Muscle layer of colon (tissue), 2 donors: ENCODE measurements around the gene COL25A1.

Source experiments
- H3K27ac ChIP-seq: one replicate; pipeline ENCODE4 v1.7.0; 2013; ENCODE audit warnings: low read depth, mild to moderate bottlenecking, low read length, moderate library complexity
- H3K27me3 ChIP-seq, 2 donors: one replicate each; pipeline ENCODE4 v1.7.0; 2013; ENCODE audit warnings: low read length in 2 of 2, mild to moderate bottlenecking in 2 of 2; ENCODE audit not compliant: insufficient read depth in 2 of 2, control insufficient read depth in 1 of 2
- H3K36me3 ChIP-seq: one replicate; pipeline ENCODE4 v1.7.0; 2013; ENCODE audit warnings: mild to moderate bottlenecking, low read length; ENCODE audit not compliant: insufficient read depth
- H3K4me1 ChIP-seq: one replicate; pipeline ENCODE4 v1.7.0; 2013; ENCODE audit warnings: mild to moderate bottlenecking, low read length; ENCODE audit not compliant: insufficient read depth
- H3K4me3 ChIP-seq, 2 donors: one replicate each; pipeline ENCODE4 v1.7.0; 2013; ENCODE audit warnings: low read length in 2 of 2, low read depth in 1 of 2, mild to moderate bottlenecking in 1 of 2, moderate library complexity in 1 of 2
- H3K9ac ChIP-seq: one replicate; pipeline ENCODE4 v1.7.0; 2013; ENCODE audit warnings: low read length
- H3K9me3 ChIP-seq: one replicate; pipeline ENCODE4 v1.7.0; 2013; ENCODE audit warnings: mild to moderate bottlenecking, low read length
- donor health status: abdominal sarcoma.
- donor health status: Adenocarcinoma of cecum.

COL25A1 gene

DNA sequence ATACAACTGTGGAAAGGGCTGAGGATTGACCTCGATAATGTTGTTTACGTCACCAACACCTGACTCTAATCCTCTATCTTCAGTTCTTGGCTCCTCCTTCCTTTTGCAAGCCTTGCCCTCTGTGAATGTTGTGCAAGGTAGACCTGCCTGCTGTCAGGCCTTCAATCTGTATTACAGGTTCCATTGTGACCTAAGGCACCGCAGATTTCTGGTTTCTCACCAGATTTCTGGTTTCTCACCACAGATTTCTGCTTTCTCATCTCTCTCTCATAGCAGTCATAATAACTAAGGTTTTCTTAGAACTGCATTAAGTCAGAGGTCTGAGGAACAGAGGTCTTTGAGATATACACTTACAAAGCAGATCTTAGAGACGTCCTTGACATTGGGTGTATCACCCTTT is 488.1 kb downstream of the COL25A1 start:
- no peak overlapping the region for H3K4me3 ChIP-seq
- no peak overlapping the region for H3K9ac ChIP-seq
- H3K27me3 ChIP-seq = no peaks in the 10 kb centered on the region
- no peaks in the 10 kb centered on the region for H3K9me3 ChIP-seq
- no peak overlapping the region for H3K27ac ChIP-seq
- H3K4me1 ChIP-seq = no peaks in the 10 kb centered on the region
- no peaks in the 10 kb centered on the region for H3K36me3 ChIP-seq

DNA sequence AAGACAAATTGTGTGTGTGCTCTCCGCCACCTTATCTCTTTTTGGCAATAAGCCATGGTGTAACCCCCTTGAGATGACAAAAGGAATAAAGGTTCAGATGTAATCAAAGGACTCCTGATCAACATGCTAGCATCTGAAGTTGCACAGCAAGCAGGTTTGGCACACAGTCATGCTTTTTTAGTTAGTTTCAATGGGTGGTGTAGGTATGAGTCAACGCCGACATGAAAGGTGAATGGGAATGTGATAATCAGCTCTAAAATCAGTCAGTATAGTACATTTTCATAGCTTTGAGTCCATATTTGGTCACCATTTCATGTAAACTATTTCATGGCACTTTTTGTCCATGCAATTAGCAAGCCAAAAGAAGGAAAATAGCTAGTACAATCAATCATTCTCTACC is 489.2 kb downstream of the COL25A1 start:
- no peak overlapping the region for H3K4me3 ChIP-seq
- no peaks in the 10 kb centered on the region for H3K36me3 ChIP-seq
- no peaks in the 10 kb centered on the region for H3K27me3 ChIP-seq
- no peak overlapping the region for H3K27ac ChIP-seq
- no peak overlapping the region for H3K9ac ChIP-seq
- H3K9me3 ChIP-seq = no peaks in the 10 kb centered on the region
- H3K4me1 ChIP-seq = no peaks in the 10 kb centered on the region

DNA sequence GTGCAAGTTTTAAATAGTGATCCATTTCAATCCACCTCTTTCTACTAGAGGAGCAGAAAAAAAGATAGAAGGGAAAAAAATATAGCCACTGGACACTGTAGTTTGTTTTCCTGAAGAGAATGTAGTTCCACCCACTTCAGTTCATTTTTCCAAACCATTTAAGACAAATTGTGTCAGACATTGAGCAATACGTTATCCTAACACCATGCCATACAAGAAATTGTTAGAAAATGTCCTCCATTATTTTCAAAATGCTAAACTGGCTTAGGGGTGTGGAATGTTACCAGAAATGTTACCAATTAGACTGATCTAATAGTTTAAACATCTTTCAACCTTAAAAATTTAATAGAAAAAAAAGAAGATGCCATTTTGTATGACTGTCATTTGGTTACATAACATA is 491.0 kb downstream of the COL25A1 start:
- Histone ChIP-seq H3K36me3 (no peaks in the 10 kb centered on the region), H3K9ac (no peak overlapping the region), H3K4me3 (no peak overlapping the region), H3K4me1 (no peaks in the 10 kb centered on the region), H3K27ac (no peak overlapping the region), H3K9me3 (no peaks in the 10 kb centered on the region), H3K27me3 (no peaks in the 10 kb centered on the region)

DNA sequence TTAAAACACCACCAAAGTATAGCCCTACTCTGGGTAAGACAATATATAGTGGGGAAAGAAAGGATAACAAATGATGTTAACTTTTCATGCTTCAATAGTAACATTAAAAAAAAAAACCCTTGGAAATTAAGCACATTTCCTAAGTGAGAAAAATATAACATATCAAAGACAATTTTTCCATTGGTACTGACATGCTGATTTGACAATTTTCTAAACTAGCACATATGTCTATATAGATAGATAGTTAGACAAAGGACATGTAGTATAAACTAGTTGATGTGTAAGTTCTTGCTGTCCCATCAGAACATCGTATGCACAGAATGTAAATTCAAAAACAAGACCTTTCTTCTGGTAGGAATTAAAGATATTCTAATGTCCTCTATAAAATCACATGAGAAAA is 492.4 kb downstream of the COL25A1 start:
- Histone ChIP-seq H3K4me1 (no peaks in the 10 kb centered on the region), H3K36me3 (no peaks in the 10 kb centered on the region), H3K27me3 (no peaks in the 10 kb centered on the region), H3K9ac (no peak overlapping the region), H3K9me3 (no peaks in the 10 kb centered on the region), H3K4me3 (no peak overlapping the region), H3K27ac (no peak overlapping the region)

DNA sequence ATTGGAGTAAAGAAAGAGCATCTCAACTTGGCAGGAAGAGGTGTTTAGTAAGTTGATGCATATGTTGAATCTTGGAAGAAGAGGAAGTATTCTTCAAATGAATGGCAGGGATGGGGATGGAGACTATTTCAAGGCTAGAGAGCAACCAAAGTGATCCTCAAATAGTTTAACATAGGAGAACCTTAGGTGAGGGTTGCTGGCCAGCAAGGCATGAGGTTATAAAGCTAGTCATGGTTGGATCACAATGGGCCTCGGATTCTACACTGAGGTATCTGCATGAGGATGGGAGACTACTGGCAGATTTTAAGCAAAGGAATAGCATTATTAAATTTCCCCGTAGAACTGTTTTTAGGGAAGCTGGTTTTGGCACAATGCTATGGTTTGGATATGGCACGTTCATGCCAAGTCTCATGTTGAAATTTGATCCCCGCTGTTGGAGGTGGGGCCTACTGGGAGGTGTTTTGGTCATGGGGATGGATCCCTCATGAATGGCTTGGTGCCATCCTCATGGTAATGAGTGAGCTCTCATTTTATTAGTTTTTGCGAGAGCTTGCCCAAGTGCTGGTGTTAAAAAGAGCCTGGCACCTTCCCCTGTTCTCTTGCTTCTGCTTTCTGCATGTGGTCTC is 497.7 kb downstream of the COL25A1 start:
- H3K4me1 ChIP-seq = no peaks in the 10 kb centered on the region
- H3K27me3 ChIP-seq = no peaks in the 10 kb centered on the region
- H3K9me3 ChIP-seq = no peaks in the 10 kb centered on the region
- H3K4me3 ChIP-seq = no peak overlapping the region
- H3K9ac ChIP-seq = no peak overlapping the region
- no peak overlapping the region for H3K27ac ChIP-seq
- no peaks in the 10 kb centered on the region for H3K36me3 ChIP-seq

DNA sequence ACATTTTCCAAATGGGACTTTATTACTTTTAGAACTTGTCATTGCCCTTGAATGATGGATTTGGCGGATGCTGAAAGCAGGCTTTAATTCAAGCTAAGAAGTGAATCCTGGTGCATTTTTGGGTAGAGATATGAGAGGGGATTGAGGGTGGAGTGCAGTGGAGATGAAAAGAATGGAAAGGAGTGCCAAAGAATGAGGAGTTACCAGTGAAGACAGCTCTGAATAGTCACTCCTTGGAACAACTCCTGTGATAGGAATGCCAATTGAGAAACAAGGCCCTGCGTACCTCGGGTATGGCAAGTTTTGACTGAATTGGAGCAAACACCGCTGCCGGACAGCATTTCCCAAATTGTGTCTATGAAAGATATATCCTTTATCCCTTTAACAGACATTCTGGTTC is 503.2 kb downstream of the COL25A1 start:
- Histone ChIP-seq H3K27ac (no peak overlapping the region), H3K9ac (no peak overlapping the region), H3K9me3 (no peaks in the 10 kb centered on the region), H3K36me3 (no peaks in the 10 kb centered on the region), H3K27me3 (no peaks in the 10 kb centered on the region), H3K4me3 (no peak overlapping the region), H3K4me1 (peaks cover under 1% of the 10 kb centered on the region)

DNA sequence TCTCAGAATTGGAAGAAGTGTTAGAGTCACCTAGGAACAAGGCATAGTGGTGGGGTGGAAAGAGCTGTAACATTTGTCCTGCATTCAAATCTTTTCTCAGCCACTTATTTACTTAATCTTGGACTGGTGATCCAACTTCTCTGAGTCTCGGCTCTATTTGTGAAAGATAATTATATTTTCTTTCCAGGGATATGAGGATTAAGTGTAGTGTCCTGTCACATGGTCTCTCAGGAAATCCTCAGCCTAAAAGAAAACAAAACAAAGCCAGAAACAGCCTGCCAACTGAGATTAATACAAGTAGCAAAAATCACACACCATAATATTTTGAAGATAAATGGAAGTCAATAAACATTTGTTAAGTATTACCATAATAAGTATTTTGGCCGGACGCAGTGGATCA is 506.3 kb downstream of the COL25A1 start:
- no peaks in the 10 kb centered on the region for H3K9me3 ChIP-seq
- no peaks in the 10 kb centered on the region for H3K36me3 ChIP-seq
- H3K4me1 ChIP-seq = peaks cover 5% of the 10 kb centered on the region
- no peak overlapping the region for H3K4me3 ChIP-seq
- no peak overlapping the region for H3K27ac ChIP-seq
- no peaks in the 10 kb centered on the region for H3K27me3 ChIP-seq
- H3K9ac ChIP-seq = no peak overlapping the region

DNA sequence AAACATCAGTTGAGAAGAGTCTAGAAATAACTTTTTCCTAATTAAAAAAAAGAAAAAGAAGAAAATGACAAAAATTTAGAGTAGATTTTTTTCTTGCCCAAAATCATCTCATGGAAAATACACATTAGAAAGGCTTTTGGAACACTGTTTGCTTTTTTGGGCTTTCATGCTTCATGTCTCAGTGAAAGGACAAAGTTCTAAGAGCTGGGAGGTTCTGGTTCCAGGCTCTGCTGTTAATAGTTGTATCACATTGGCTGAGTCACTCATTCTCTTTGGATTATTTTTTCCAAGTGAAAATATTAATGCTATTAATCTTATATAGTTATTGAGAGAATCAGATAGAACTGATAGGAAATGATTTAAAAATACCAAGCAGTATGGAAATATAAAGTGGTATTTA is 506.7 kb downstream of the COL25A1 start:
- no peak overlapping the region for H3K9ac ChIP-seq
- no peaks in the 10 kb centered on the region for H3K36me3 ChIP-seq
- no peak overlapping the region for H3K27ac ChIP-seq
- peaks cover 5% of the 10 kb centered on the region for H3K4me1 ChIP-seq
- H3K9me3 ChIP-seq = no peaks in the 10 kb centered on the region
- no peaks in the 10 kb centered on the region for H3K27me3 ChIP-seq
- H3K4me3 ChIP-seq = no peak overlapping the region

DNA sequence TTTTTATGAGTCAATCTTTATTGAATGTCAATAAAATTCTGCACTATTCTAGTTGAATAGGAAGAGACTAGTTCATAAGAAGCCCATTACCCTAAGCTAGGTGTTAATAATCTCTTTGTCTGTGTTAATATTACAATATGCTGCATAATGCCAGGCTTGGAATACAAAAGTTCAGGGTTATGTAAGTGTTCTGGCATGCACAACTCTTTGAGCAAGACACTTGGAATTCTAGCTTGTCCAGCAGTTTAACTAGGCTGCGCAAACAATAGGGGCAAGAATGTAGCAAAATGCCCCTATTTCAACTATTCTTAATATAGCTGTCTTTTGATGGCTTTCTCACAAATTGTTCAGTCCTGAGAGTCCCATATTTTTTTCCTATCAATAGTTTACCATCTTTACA is 508.3 kb downstream of the COL25A1 start:
- Histone ChIP-seq H3K36me3 (no peaks in the 10 kb centered on the region), H3K27ac (no peak overlapping the region), H3K4me1 (peaks cover 5% of the 10 kb centered on the region), H3K9me3 (no peaks in the 10 kb centered on the region), H3K4me3 (no peak overlapping the region), H3K9ac (no peak overlapping the region), H3K27me3 (no peaks in the 10 kb centered on the region)

DNA sequence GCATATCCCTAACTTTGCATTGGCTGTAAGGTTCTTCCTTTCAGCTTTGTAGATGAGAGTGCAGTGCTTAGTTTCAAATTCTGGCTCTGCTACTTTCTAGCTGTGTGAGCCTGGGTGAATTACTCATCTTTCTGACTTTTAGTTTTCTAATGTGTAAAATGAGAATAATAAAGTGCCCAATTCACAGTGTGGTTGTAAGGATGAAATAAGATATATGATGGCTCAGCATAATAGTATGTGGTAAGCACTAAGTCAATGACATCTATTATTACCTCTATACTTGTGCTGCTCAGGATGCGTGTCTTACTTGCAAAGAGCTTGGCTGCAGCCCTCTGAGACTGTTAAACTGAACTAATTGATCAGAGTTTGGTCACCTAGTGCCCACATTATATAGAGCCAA is 509.0 kb downstream of the COL25A1 start:
- H3K4me3 ChIP-seq = no peak overlapping the region

DNA sequence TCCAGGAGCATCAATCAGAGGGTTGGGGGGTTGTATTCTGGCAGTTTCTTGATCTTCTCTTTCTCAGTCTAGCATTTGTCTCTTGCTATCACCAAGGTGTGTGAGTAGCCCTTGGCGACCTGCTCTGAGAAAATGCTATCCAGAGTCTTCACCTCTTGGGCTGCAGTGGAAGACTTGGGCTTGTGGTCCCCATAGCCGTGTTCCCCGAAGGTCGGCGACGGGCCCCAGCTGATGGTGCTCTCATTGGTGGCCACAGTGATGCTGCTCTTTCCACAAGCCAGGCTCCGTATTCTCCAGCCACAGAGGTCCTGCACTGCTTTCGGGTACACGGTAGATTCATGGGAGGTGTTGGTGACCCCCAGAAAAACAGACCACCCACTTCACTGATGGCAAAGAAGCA is 513.7 kb downstream of the COL25A1 start:
- no peaks in the 10 kb centered on the region for H3K9me3 ChIP-seq
- no peaks in the 10 kb centered on the region for H3K27me3 ChIP-seq
- no peaks in the 10 kb centered on the region for H3K36me3 ChIP-seq
- H3K9ac ChIP-seq = no peak overlapping the region
- H3K27ac ChIP-seq = no peak overlapping the region
- H3K4me3 ChIP-seq = no peak overlapping the region
- H3K4me1 ChIP-seq = no peaks in the 10 kb centered on the region

More for the DNA sequence above, 509.0 kb downstream of the COL25A1 start:
- Histone ChIP-seq H3K9me3 (no peaks in the 10 kb centered on the region), H3K27me3 (no peaks in the 10 kb centered on the region), H3K4me1 (peaks cover 5% of the 10 kb centered on the region), H3K36me3 (no peaks in the 10 kb centered on the region), H3K9ac (no peak overlapping the region), H3K27ac (no peak overlapping the region)

DNA sequence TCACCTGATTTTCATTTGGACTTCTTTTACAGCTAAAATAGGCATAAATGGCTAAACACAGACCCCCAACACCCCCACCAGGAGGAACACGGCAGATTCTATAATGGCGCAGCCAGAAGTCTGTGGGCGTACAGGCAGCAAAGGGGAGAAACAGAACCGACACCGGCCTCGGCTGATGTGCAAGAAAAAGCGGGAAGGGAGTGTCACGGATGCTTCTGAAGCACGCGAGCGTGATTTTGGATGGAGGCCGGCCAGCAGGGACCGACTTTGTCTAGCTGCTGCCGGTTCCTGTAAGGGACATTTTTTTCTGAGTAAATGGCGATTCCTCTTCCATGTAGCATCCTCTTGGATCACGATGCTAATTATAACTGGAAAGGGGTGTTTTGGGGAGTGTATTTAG is 514.7 kb downstream of the COL25A1 start:
- no peaks in the 10 kb centered on the region for H3K9me3 ChIP-seq
- H3K27me3 ChIP-seq = no peaks in the 10 kb centered on the region
- H3K27ac ChIP-seq = no peak overlapping the region
- no peaks in the 10 kb centered on the region for H3K4me1 ChIP-seq
- no peak overlapping the region for H3K9ac ChIP-seq
- H3K36me3 ChIP-seq = no peaks in the 10 kb centered on the region
- no peak overlapping the region for H3K4me3 ChIP-seq
